H9 (cell line): ENCODE data around the gene USP35. TPM values are rescaled to one million over a fixed set of nuclear protein-coding genes. Genes with fewer than 3 reads are reported as not detected.

Source experiments
- DNase-seq: peaks from one replicate; pipeline ENCODE4 v3.0.0-alpha.2; 2017
- H2AFZ ChIP-seq: one replicate; pipeline ENCODE4 v1.6.1; 2013; ENCODE audit warnings: mild to moderate bottlenecking, low read length, control low read depth, moderate library complexity
- H2AK5ac ChIP-seq: 2 replicates; pipeline ENCODE4 v1.6.1; 2013; ENCODE audit warnings: low read length, control low read depth, mixed read lengths; ENCODE audit not compliant: insufficient read length
- H2BK120ac ChIP-seq: one replicate; pipeline ENCODE4 v1.6.1; 2013; ENCODE audit warnings: low read depth, mild to moderate bottlenecking, low read length, control low read depth, inconsistent platforms; ENCODE audit not compliant: poor library complexity, severe bottlenecking
- H2BK12ac ChIP-seq: 2 replicates; pipeline ENCODE4 v1.6.1; 2013; ENCODE audit warnings: low read length, control low read depth, mixed read lengths, low read depth; ENCODE audit not compliant: insufficient read length
- H2BK15ac ChIP-seq: 2 replicates; pipeline ENCODE4 v1.6.1; 2013; ENCODE audit warnings: low read depth, low read length, control low read depth
- H2BK20ac ChIP-seq: one replicate; pipeline ENCODE4 v1.6.1; 2013; ENCODE audit warnings: low read depth, mild to moderate bottlenecking, low read length, control low read depth, inconsistent platforms; ENCODE audit not compliant: poor library complexity, severe bottlenecking
- H2BK5ac ChIP-seq: 2 replicates; pipeline ENCODE4 v1.6.1; 2013; ENCODE audit warnings: low read length, control low read depth, mixed read lengths; ENCODE audit not compliant: insufficient read length
- H3K14ac ChIP-seq: 2 replicates; pipeline ENCODE4 v1.6.1; 2013; ENCODE audit warnings: low read length, control low read depth; ENCODE audit not compliant: insufficient read depth
- H3K18ac ChIP-seq: 2 replicates; pipeline ENCODE4 v1.6.1; 2013; ENCODE audit warnings: low read depth, mild to moderate bottlenecking, mixed read lengths, low read length, control low read depth; ENCODE audit not compliant: insufficient read length
- H3K23ac ChIP-seq: 2 replicates; pipeline ENCODE4 v1.6.1; 2013; ENCODE audit warnings: low read length, control low read depth, mixed read lengths, low read depth; ENCODE audit not compliant: insufficient read length
- H3K23me2 ChIP-seq: 2 replicates; pipeline ENCODE4 v1.6.1; 2013; ENCODE audit warnings: low read depth, mild to moderate bottlenecking, mixed read lengths, low read length, control low read depth; ENCODE audit not compliant: insufficient read length, poor library complexity, severe bottlenecking
- H3K27ac ChIP-seq: 2 replicates; pipeline ENCODE4 v1.5.1; 2013; ENCODE audit warnings: low read length, control low read depth, mixed read lengths, low read depth; ENCODE audit not compliant: insufficient read length
- H3K27me3 ChIP-seq: 2 replicates; pipeline ENCODE4 v1.6.1; 2013; ENCODE audit warnings: low read length, control low read depth, inconsistent platforms; ENCODE audit not compliant: insufficient read depth
- H3K4ac ChIP-seq: 2 replicates; pipeline ENCODE4 v1.6.1; 2013; ENCODE audit warnings: low read depth, mild to moderate bottlenecking, control low read depth, inconsistent platforms, low read length, moderate library complexity
- H3K4me1 ChIP-seq: 2 replicates; pipeline ENCODE4 v1.6.1; 2013; ENCODE audit warnings: low read length, control low read depth, inconsistent platforms; ENCODE audit not compliant: insufficient read depth
- H3K4me2 ChIP-seq: 2 replicates; pipeline ENCODE4 v1.6.1; 2013; ENCODE audit warnings: low read length, control low read depth, mixed read lengths; ENCODE audit not compliant: insufficient read length, insufficient read depth
- H3K56ac ChIP-seq: 2 replicates; pipeline ENCODE4 v1.6.1; 2013; ENCODE audit warnings: low read depth, mild to moderate bottlenecking, mixed read lengths, low read length, control low read depth; ENCODE audit not compliant: insufficient read length
- H3K79me1 ChIP-seq: 2 replicates; pipeline ENCODE4 v1.6.1; 2013; ENCODE audit warnings: low read depth, mild to moderate bottlenecking, moderate library complexity, low read length, control low read depth, inconsistent platforms; ENCODE audit not compliant: insufficient read depth, poor library complexity, severe bottlenecking
- H3K79me2 ChIP-seq: 2 replicates; pipeline ENCODE4 v1.6.1; 2013; ENCODE audit warnings: low read length, control low read depth, inconsistent platforms; ENCODE audit not compliant: insufficient read depth
- H3K9ac ChIP-seq: 2 replicates; pipeline ENCODE4 v1.6.1; 2013; ENCODE audit warnings: low read length, control low read depth, mixed read lengths; ENCODE audit not compliant: insufficient read length; ENCODE audit errors: extremely low read depth
- H3K9me3 ChIP-seq: one replicate; pipeline ENCODE4 v1.6.1; 2013; ENCODE audit warnings: low read depth, low read length, inconsistent platforms; ENCODE audit not compliant: control insufficient read depth
- H3T11ph ChIP-seq: one replicate; pipeline ENCODE4 v1.6.1; 2013; ENCODE audit warnings: mild to moderate bottlenecking, low read length, control low read depth, inconsistent platforms
- H4K20me1 ChIP-seq: one replicate; pipeline ENCODE4 v1.6.1; 2013; ENCODE audit not compliant: control insufficient read depth, insufficient read length, insufficient read depth
- H4K5ac ChIP-seq: 2 replicates; pipeline ENCODE4 v1.6.1; 2013; ENCODE audit warnings: low read depth, mild to moderate bottlenecking, mixed read lengths, low read length, control low read depth; ENCODE audit not compliant: insufficient read length
- H4K8ac ChIP-seq: replicated peaks from 2 replicates; pipeline ENCODE4 v1.6.1; 2013; ENCODE audit warnings: low read length, control low read depth, mixed read lengths, low read depth; ENCODE audit not compliant: insufficient read length
- H4K91ac ChIP-seq: 2 replicates; pipeline ENCODE4 v1.6.1; 2013; ENCODE audit warnings: low read depth, mild to moderate bottlenecking, moderate library complexity, mixed read lengths, low read length, control low read depth; ENCODE audit not compliant: insufficient read length
- H3K27ac Mint-ChIP-seq, 3 experiments: 2 replicates in 2 of 3; 3 replicates in 1 of 3; pipeline ENCODE4 v1.8.0; 2020 to 2021; ENCODE audit warnings: mixed read lengths in 3 of 3, mild to moderate bottlenecking in 1 of 3, moderate library complexity in 1 of 3
- H3K27me3 Mint-ChIP-seq: 2 replicates; pipeline ENCODE4 v1.8.0; 2021; ENCODE audit warnings: low read depth, mild to moderate bottlenecking, moderate library complexity, mixed read lengths
- H3K36me3 Mint-ChIP-seq, 3 experiments: 2 replicates in 2 of 3; 3 replicates in 1 of 3; pipeline ENCODE4 v1.8.0; 2020 to 2021; ENCODE audit warnings: low read depth in 3 of 3, mixed read lengths in 3 of 3; ENCODE audit not compliant: insufficient read depth in 1 of 3
- H3K4me1 Mint-ChIP-seq, 2 experiments: 2 replicates each; pipeline ENCODE4 v1.8.0; 2020; ENCODE audit warnings: mixed read lengths in 2 of 2
- H3K4me3 Mint-ChIP-seq, 2 experiments: 2 replicates in 1 of 2; 3 replicates in 1 of 2; pipeline ENCODE4 v1.8.0; 2020 to 2021; ENCODE audit warnings: mild to moderate bottlenecking in 2 of 2, mixed read lengths in 2 of 2, moderate library complexity in 1 of 2
- H3K9me3 Mint-ChIP-seq, 2 experiments: 2 replicates in 1 of 2; 3 replicates in 1 of 2; pipeline ENCODE4 v1.8.0; 2020; ENCODE audit warnings: mild to moderate bottlenecking in 2 of 2, mixed read lengths in 2 of 2, moderate library complexity in 1 of 2
- WGBS: extraction: QIAGEN DNeasy Blood & Tissue Kit; methylation state at CpG from one replicate; pipeline ENCODE4 v1.1.7; 2013; ENCODE audit warnings: missing lambda C conversion rate, low lambda C conversion rate, mixed read lengths; ENCODE audit not compliant: insufficient read length; ENCODE audit errors: extremely low coverage; 5-methylcytosine and 5-hydroxymethylcytosine counted together
- total RNA-seq: library from RNA; stranded (reverse); gene quantifications from 2 replicates; pipeline ENCODE4 v1.2.1, GENCODE V29; 2021
- TF ChIP-seq, protein P1 (sequence below): fragments of 200-600 bp; sonication (generic); conservative IDR thresholded peaks from 3 replicates; pipeline ENCODE4 v1.8.0; 2021; ENCODE audit warnings: antibody characterized with exemption, mild to moderate bottlenecking

The USP35 gene
- total RNA-seq, 1 experiment from 2014 or later: 6.8 TPM

- H2AFZ ChIP-seq: no peak overlapping the region
- no CpG with 5 or more reads among the region's 17 CpGs for WGBS
Measured at GRCh38 chr11:78168539-78169477, 19.9 kb upstream of the USP35 start.

More at GRCh38 chr11:78168539-78169477, 19.9 kb upstream of the USP35 start:
- Histone ChIP-seq H3T11ph (no peak overlapping the region), H2BK5ac (no peak overlapping the region), H3K23me2 (no peaks in the 10 kb centered on the region), H3K9ac (no peak overlapping the region), H3K27ac (no peak overlapping the region), H2BK20ac (no peak overlapping the region), H4K5ac (no peak overlapping the region), H2BK15ac (no peak overlapping the region), H3K9me3 (no peaks in the 10 kb centered on the region), H2BK12ac (no peak overlapping the region), H3K4me2 (no peak overlapping the region), H3K27me3 (no peaks in the 10 kb centered on the region), H2BK120ac (no peak overlapping the region), H2AK5ac (no peak overlapping the region), H4K8ac (no peak overlapping the region), H4K20me1 (no peaks in the 10 kb centered on the region), H3K79me1 (no peaks in the 10 kb centered on the region), H3K79me2 (no peaks in the 10 kb centered on the region), H3K56ac (no peak overlapping the region), H3K18ac (no peak overlapping the region), H3K4me1 (no peaks in the 10 kb centered on the region), H3K14ac (no peak overlapping the region), H3K4ac (no peak overlapping the region), H3K23ac (no peak overlapping the region), H4K91ac (no peak overlapping the region)
- TF ChIP-seq, protein P1, sequence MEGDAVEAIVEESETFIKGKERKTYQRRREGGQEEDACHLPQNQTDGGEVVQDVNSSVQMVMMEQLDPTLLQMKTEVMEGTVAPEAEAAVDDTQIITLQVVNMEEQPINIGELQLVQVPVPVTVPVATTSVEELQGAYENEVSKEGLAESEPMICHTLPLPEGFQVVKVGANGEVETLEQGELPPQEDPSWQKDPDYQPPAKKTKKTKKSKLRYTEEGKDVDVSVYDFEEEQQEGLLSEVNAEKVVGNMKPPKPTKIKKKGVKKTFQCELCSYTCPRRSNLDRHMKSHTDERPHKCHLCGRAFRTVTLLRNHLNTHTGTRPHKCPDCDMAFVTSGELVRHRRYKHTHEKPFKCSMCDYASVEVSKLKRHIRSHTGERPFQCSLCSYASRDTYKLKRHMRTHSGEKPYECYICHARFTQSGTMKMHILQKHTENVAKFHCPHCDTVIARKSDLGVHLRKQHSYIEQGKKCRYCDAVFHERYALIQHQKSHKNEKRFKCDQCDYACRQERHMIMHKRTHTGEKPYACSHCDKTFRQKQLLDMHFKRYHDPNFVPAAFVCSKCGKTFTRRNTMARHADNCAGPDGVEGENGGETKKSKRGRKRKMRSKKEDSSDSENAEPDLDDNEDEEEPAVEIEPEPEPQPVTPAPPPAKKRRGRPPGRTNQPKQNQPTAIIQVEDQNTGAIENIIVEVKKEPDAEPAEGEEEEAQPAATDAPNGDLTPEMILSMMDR: no peak
- Mint-ChIP-seq H3K36me3 (peaks cover 3 to 5% (median 3%) of the 10 kb centered on the region in 3 experiments; a peak in 4 of 7 replicates), H3K4me1 (peaks cover 0 to 6% of the 10 kb centered on the region in 2 experiments; a peak in 2 of 4 replicates), H3K27me3 (no peaks in the 10 kb centered on the region), H3K27ac (no peak overlapping the region), H3K4me3 (no peak overlapping the region), H3K9me3 (no peaks in the 10 kb centered on the region)
- DNase-seq: no peak
